ENCODE results near the gene COL8A2.

Gene COL8A2

GRCh38 chr1:36166938-36167905, 42.2 kb upstream of the COL8A2 start:
- TF ChIP-seq CTCF (IDR thresholded peaks at IDR 0.05) (no peak), ZFX (IDR thresholded peaks at IDR 0.05; ENCODE audit: borderline replicate concordance) (no peak)
- H3K27ac ChIP-seq, result no peak overlapping the region

GRCh38 chr1:36166136-36166535, 41.1 kb upstream of the COL8A2 start:
- TF ChIP-seq ZFX (IDR thresholded peaks at IDR 0.05; ENCODE audit: borderline replicate concordance), result no peak
- TF ChIP-seq CTCF (IDR thresholded peaks at IDR 0.05), result no peak

GRCh38 chr1:36165145-36165544, 40.1 kb upstream of the COL8A2 start:
- TF ChIP-seq CTCF (IDR thresholded peaks at IDR 0.05) (no peak), ZFX (IDR thresholded peaks at IDR 0.05; ENCODE audit: borderline replicate concordance) (no peak)
- H3K27ac ChIP-seq, result no peak overlapping the region

More at GRCh38 chr1:36166136-36166535, 41.1 kb upstream of the COL8A2 start:
- no peak overlapping the region for H3K27ac ChIP-seq

- H3K27ac ChIP-seq, result no peak overlapping the region
These were observed 39.3 kb upstream of the COL8A2 start for GRCh38 chr1:36164361-36164760.

GRCh38 chr1:36163426-36163825, 38.4 kb upstream of the COL8A2 start:
- no peak for TF ChIP-seq ZFX (IDR thresholded peaks at IDR 0.05; ENCODE audit: borderline replicate concordance)
- TF ChIP-seq CTCF (IDR thresholded peaks at IDR 0.05), result no peak
- H3K27ac ChIP-seq, result no peak overlapping the region

More at GRCh38 chr1:36164361-36164760, 39.3 kb upstream of the COL8A2 start:
- TF ChIP-seq CTCF (IDR thresholded peaks at IDR 0.05), result no peak
- no peak for TF ChIP-seq ZFX (IDR thresholded peaks at IDR 0.05; ENCODE audit: borderline replicate concordance)

GRCh38 chr1:36162680-36163239, 37.7 kb upstream of the COL8A2 start:
- H3K27ac ChIP-seq, result no peak overlapping the region
- TF ChIP-seq ZFX (IDR thresholded peaks at IDR 0.05; ENCODE audit: borderline replicate concordance) (no peak), CTCF (IDR thresholded peaks at IDR 0.05) (no peak)
